22Rv1 (cell line): ENCODE measurements around the gene LMBR1.

ENCODE experiments used
- ZFX ChIP-seq: fragments of 450-650 bp; IDR thresholded peaks from 2 replicates; pipeline ENCODE4 v1.6.1; 2017; ENCODE audit warnings: antibody characterized with exemption, borderline replicate concordance
- TF ChIP-seq, protein P1 (sequence below): fragments of 450-650 bp; IDR thresholded peaks from 2 replicates; pipeline ENCODE4 v1.5.1; 2017; ENCODE audit warnings: mild to moderate bottlenecking

DNA sequence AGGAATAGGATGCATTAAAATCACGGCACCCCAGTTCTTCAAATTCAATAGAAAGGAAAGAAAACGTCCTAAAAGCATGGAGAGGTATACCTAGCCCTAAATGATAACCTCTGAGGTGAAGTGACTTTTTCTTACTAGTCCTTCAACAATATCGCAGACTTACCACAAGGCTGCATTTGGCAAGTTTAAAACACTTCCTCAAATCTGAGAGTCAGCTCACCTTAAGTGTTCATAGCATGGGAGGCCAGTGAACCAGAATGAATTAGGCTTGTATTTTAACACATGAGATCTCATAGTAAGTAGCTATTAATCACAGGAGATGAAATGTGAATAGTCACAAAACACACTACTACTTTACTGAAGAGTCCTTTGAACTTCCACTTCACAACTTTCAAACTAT lies 128.2 kb downstream of the LMBR1 start:
- TF ChIP-seq, protein P1, sequence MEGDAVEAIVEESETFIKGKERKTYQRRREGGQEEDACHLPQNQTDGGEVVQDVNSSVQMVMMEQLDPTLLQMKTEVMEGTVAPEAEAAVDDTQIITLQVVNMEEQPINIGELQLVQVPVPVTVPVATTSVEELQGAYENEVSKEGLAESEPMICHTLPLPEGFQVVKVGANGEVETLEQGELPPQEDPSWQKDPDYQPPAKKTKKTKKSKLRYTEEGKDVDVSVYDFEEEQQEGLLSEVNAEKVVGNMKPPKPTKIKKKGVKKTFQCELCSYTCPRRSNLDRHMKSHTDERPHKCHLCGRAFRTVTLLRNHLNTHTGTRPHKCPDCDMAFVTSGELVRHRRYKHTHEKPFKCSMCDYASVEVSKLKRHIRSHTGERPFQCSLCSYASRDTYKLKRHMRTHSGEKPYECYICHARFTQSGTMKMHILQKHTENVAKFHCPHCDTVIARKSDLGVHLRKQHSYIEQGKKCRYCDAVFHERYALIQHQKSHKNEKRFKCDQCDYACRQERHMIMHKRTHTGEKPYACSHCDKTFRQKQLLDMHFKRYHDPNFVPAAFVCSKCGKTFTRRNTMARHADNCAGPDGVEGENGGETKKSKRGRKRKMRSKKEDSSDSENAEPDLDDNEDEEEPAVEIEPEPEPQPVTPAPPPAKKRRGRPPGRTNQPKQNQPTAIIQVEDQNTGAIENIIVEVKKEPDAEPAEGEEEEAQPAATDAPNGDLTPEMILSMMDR, result no peak
- no peak for TF ChIP-seq ZFX
